ENCODE data around the gene ENDOV. TPM values are rescaled to one million over a fixed set of nuclear protein-coding genes. Genes with fewer than 3 reads are reported as not detected.

ENDOV gene
- total RNA-seq, 4 donors from 2014 or later = 9.5 to 33.3 (median 18.5) TPM

DNA sequence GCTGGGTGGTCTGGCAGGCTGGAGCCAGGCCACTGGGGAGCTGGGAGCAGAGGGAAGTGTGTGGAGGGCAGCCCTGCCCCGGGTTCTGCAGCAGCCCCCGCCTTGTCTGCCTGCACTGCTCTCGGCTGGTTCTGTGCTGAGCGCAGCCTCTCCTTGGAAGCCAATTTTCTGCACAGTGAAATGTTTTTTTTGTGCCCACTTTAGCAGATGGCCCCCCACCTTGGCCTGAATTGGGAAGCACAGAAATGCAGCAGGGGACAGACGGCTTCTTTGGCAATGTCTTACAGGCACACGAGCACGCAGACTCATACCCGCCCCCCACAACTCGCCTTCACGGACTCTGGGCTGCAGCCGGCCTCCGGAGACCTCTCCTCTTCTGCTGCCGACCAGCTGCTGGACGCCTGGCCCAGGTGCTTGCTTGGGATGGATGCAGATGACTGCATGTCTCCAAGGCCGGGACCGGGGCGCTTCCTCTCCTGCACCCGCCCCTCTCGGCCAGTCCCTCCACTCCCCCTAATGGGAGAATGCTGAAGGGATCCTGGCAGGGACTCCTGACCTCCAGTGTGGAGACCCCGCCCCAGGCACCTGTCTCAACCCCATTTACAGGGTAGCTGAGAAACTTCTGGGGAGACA is 46.7 kb downstream of the ENDOV start:
- no peaks in the 10 kb centered on the region for H3K9me3 ChIP-seq
- H3K4me3 ChIP-seq = no peak overlapping the region
- no peak for DNase-seq
- no peaks in the 10 kb centered on the region for H3K36me3 ChIP-seq
- intact Hi-C loops (cut with DNase I; ENCODE audit: low total_unique reads) = no loop called here
- no peak for TF ChIP-seq POLR2A (IDR thresholded peaks at IDR 0.05)
- TF ChIP-seq, protein P1, sequence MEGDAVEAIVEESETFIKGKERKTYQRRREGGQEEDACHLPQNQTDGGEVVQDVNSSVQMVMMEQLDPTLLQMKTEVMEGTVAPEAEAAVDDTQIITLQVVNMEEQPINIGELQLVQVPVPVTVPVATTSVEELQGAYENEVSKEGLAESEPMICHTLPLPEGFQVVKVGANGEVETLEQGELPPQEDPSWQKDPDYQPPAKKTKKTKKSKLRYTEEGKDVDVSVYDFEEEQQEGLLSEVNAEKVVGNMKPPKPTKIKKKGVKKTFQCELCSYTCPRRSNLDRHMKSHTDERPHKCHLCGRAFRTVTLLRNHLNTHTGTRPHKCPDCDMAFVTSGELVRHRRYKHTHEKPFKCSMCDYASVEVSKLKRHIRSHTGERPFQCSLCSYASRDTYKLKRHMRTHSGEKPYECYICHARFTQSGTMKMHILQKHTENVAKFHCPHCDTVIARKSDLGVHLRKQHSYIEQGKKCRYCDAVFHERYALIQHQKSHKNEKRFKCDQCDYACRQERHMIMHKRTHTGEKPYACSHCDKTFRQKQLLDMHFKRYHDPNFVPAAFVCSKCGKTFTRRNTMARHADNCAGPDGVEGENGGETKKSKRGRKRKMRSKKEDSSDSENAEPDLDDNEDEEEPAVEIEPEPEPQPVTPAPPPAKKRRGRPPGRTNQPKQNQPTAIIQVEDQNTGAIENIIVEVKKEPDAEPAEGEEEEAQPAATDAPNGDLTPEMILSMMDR (IDR thresholded peaks at IDR 0.05) = no peak
- no peaks in the 10 kb centered on the region for H3K4me1 ChIP-seq
- no peaks in the 10 kb centered on the region for H3K27me3 ChIP-seq
- H3K27ac ChIP-seq = no peak overlapping the region

DNA sequence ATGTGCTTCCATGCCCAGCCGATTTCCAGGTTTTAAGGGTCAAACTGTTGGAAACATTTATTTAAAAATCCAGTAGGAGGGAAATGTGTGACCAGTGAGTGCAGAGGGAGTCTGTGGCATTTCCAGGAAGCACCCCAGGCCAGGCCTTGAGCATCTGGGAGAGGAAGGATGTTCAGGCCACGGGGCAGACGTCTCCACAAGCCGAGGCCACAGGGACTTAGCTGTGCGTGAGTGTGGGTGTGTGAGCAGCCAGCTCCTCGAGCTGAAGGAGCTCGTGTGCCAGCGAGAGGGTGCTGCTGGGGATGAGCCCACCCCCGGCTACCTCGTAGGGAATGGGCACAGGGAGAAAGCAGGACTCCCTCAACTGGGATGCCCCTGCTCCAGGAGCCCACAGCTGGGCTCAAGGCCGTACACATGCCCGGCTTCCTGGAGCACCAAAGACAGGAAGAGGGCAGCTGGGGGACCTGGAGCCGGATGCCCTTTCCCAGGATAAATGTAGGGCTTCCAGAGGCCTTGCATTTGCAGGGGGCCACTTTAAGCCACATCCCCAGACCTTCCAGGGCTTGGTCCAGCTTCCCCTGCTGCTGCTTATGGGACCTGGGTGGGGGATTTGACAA is 48.9 kb downstream of the ENDOV start:
- Histone ChIP-seq H3K36me3 (no peaks in the 10 kb centered on the region), H3K4me1 (no peaks in the 10 kb centered on the region), H3K27ac (no peak overlapping the region), H3K9me3 (no peaks in the 10 kb centered on the region), H3K4me3 (no peak overlapping the region), H3K27me3 (peaks cover 0 to 11% of the 10 kb centered on the region in 2 donors)
- intact Hi-C loops (cut with DNase I; ENCODE audit: low total_unique reads) = no loop called here
- DNase-seq = no peak
- no peak for TF ChIP-seq POLR2A (IDR thresholded peaks at IDR 0.05)
- TF ChIP-seq, protein P1 (IDR thresholded peaks at IDR 0.05) = no peak

DNA sequence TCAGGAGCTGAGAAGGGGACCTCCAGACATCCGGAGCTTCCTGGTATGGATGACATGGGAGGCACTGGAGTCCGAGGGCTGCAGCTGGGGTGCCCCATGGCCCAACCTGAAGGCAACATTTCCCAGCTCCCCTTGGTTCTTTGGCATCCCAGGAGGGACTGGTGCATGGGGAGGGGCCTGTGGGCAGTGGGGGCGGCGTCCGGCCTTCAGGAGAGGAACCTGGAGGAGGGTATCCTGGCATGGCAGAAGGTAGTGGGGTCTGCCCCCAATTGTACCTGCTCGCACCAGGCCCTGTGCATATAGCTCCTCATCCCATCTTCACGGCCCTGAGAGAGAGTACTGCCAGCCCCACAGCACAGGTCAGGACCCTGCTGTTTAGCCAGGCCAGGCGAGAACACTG is 49.5 kb downstream of the ENDOV start:
- Histone ChIP-seq H3K4me3 (no peak overlapping the region), H3K27ac (no peak overlapping the region), H3K36me3 (no peaks in the 10 kb centered on the region), H3K9me3 (no peaks in the 10 kb centered on the region), H3K27me3 (peaks cover 0 to 11% of the 10 kb centered on the region in 2 donors), H3K4me1 (no peaks in the 10 kb centered on the region)
- no peak for TF ChIP-seq POLR2A (IDR thresholded peaks at IDR 0.05)
- TF ChIP-seq, protein P1 (IDR thresholded peaks at IDR 0.05) = no peak
- intact Hi-C loops (cut with DNase I; ENCODE audit: low total_unique reads) = no loop called here
- no peak for DNase-seq

DNA sequence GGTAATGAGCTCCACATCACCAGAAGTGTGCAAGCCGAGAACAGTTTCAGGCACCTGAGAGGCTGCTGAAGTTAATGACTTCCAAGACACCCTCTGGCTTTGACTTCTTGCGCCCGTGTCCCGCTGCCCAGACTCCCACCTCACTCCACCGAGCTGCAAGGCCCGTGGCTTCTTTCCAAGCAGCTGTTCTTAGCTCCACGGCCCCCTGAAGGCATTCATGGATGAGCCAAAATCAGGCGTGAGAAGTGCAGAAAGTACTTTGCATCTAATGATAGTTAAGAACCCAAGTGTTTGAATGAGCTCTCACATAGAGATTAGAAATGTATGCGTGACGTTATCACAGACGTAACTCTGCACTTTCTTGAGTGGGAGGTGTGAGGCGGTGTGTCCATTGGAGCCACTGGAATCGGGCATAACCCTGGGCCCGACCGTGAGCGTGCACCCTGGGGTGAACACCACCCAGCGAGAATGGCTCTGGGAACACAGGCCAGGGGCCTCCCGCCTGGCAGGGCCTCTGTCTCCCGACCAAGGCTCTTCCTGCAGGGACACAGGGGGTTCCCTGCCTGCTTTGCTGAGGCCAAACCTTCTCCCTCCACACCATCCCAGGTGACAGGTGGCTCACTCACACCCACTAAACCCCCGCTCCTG is 50.5 kb downstream of the ENDOV start:
- Histone ChIP-seq H3K27ac (no peak overlapping the region), H3K4me3 (no peak overlapping the region), H3K4me1 (no peaks in the 10 kb centered on the region), H3K27me3 (peaks cover 0 to 11% of the 10 kb centered on the region in 2 donors), H3K36me3 (no peaks in the 10 kb centered on the region), H3K9me3 (no peaks in the 10 kb centered on the region)
- no peak for DNase-seq
- TF ChIP-seq POLR2A (IDR thresholded peaks at IDR 0.05) = no peak
- TF ChIP-seq, protein P1 (IDR thresholded peaks at IDR 0.05) = no peak
- intact Hi-C loops (cut with DNase I; ENCODE audit: low total_unique reads) = no loop called here

DNA sequence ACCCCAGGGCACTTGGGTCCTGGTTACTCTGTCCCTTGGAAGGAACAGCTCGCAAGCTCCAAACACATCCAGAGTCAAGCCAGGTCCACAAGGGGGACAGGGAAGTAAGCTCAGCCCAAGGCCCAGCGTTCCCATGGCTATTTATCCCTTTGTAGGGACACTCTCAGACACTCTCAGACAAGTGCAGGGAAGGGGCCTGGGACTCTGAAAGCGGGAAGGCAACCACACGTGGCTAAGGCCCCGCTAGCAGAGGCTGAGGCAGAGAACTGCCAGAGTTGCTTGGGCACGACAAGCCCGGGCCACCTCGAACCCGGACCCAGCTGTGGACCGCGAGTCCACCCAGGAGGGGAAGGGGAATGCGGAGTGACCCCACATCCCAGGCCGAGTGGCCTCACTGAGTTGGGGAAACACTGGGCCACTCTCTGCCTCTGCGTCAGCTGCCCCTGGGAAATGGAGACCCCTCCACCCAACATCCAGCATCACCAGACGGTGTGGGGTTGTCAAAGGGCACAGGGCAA is 51.3 kb downstream of the ENDOV start:
- no peak overlapping the region for H3K27ac ChIP-seq
- no peaks in the 10 kb centered on the region for H3K36me3 ChIP-seq
- H3K4me1 ChIP-seq = no peaks in the 10 kb centered on the region
- no peak for DNase-seq
- H3K9me3 ChIP-seq = no peaks in the 10 kb centered on the region
- H3K27me3 ChIP-seq = peaks cover 0 to 11% of the 10 kb centered on the region in 2 donors
- TF ChIP-seq POLR2A (IDR thresholded peaks at IDR 0.05) = no peak
- TF ChIP-seq, protein P1 (IDR thresholded peaks at IDR 0.05) = no peak
- no peak overlapping the region for H3K4me3 ChIP-seq
- intact Hi-C loops (cut with DNase I; ENCODE audit: low total_unique reads) = no loop called here

All from uterus (tissue), 4 donors.